Lung (tissue), 12 donors: ENCODE measurements around the gene PHF19. TPM values are rescaled to one million over a fixed set of nuclear protein-coding genes. Genes with fewer than 3 reads are reported as not detected.

Experiments
- ATAC-seq: fragments of 200-7000 bp; cut with Tn5 transposase; one replicate; pipeline ENCODE4 v1.9.1; 2020; ENCODE audit warnings: moderate number of reproducible peaks; ENCODE audit not compliant: insufficient read depth, low FRiP score
- DNase-seq, 3 donors: peaks; one replicate each; pipeline ENCODE4 v3.0.0-alpha.2; 2013 to 2017
- H3K27ac ChIP-seq, 2 donors: one replicate each; pipeline ENCODE4 v1.5.1; 2013; ENCODE audit warnings: mild to moderate bottlenecking in 2 of 2, moderate library complexity in 2 of 2, control low read depth in 1 of 2, inconsistent platforms in 1 of 2, low read depth in 1 of 2, low read length in 1 of 2
- H3K27me3 ChIP-seq, 3 donors: one replicate each; pipeline ENCODE4 v1.5.1; 2013; ENCODE audit warnings: low read length in 2 of 3; ENCODE audit not compliant: control insufficient read depth in 3 of 3, insufficient read depth in 3 of 3
- H3K36me3 ChIP-seq, 4 donors: one replicate each; pipeline ENCODE4 v1.5.1; 2013; ENCODE audit warnings: low read length in 4 of 4, mild to moderate bottlenecking in 1 of 4, moderate library complexity in 1 of 4; ENCODE audit not compliant: control insufficient read depth in 4 of 4, insufficient read depth in 4 of 4
- H3K4me1 ChIP-seq, 5 donors: one replicate each; pipeline ENCODE4 v1.5.1; 2013; ENCODE audit warnings: low read length in 5 of 5, mild to moderate bottlenecking in 2 of 5, moderate library complexity in 1 of 5; ENCODE audit not compliant: control insufficient read depth in 5 of 5, insufficient read depth in 5 of 5
- H3K4me3 ChIP-seq: one replicate; pipeline ENCODE4 v1.5.1; 2013; ENCODE audit warnings: mild to moderate bottlenecking, control low read depth, moderate library complexity
- H3K9ac ChIP-seq, 2 donors: one replicate each; pipeline ENCODE4 v1.5.1; 2013; ENCODE audit warnings: low read length in 2 of 2, control low read depth in 1 of 2; ENCODE audit not compliant: insufficient read depth in 1 of 2
- H3K9me3 ChIP-seq, 4 donors: one replicate each; pipeline ENCODE4 v1.5.1; 2013; ENCODE audit warnings: low read length in 3 of 4, mild to moderate bottlenecking in 1 of 4, moderate library complexity in 1 of 4; ENCODE audit not compliant: control insufficient read depth in 4 of 4, insufficient read depth in 3 of 4
- WGBS, 2 donors: extraction: QIAGEN DNeasy Blood & Tissue Kit; methylation state at CpG; one replicate each; pipeline ENCODE4 v1.1.7; 2013; 5-methylcytosine and 5-hydroxymethylcytosine counted together
- polyA plus RNA-seq, 2 donors: library from polyadenylated mRNA; stranded (reverse); fragments of 200-250 nt; gene quantifications; one replicate each; pipeline ENCODE4 v1.2.1, GENCODE V29; 2013
- total RNA-seq, 2 donors: library from RNA; depleted of rRNA in 1 of 2; stranded (reverse); fragments of >200 nt in 1 of 2; gene quantifications; one replicate each; pipeline ENCODE4 v1.2.1, GENCODE V29; 2014 to 2021
- TF ChIP-seq, protein P1 (sequence below): IDR thresholded peaks from 2 replicates; pipeline ENCODE4 v1.5.1; 2012; ENCODE audit warnings: mild to moderate bottlenecking; ENCODE audit errors: control extremely low read depth, extremely low read depth
- donor health status: control.
- donor health status: control.
- donor health status: Bipolar disorder and iron deficiency.
- donor health status: healthy.
- donor health status: DM: yes; HTN: yes; CAD: no.

Gene PHF19
- total and polyA plus RNA-seq, 4 donors, result 20.3 to 25.1 (median 21.7) TPM

- H3K27ac ChIP-seq, result no peak overlapping the region
- H3K36me3 ChIP-seq, result peaks cover 0 to 42% (median 24%) of the 10 kb centered on the region in 4 donors
- no peaks in the 10 kb centered on the region for H3K9me3 ChIP-seq
- 96 to 97% methylated on average over 5 of the region's 5 CpGs for WGBS, 2 donors
- no peak for ATAC-seq
- H3K9ac ChIP-seq, result no peak overlapping the region
- no peak overlapping the region for H3K4me3 ChIP-seq
- TF ChIP-seq, protein P1, sequence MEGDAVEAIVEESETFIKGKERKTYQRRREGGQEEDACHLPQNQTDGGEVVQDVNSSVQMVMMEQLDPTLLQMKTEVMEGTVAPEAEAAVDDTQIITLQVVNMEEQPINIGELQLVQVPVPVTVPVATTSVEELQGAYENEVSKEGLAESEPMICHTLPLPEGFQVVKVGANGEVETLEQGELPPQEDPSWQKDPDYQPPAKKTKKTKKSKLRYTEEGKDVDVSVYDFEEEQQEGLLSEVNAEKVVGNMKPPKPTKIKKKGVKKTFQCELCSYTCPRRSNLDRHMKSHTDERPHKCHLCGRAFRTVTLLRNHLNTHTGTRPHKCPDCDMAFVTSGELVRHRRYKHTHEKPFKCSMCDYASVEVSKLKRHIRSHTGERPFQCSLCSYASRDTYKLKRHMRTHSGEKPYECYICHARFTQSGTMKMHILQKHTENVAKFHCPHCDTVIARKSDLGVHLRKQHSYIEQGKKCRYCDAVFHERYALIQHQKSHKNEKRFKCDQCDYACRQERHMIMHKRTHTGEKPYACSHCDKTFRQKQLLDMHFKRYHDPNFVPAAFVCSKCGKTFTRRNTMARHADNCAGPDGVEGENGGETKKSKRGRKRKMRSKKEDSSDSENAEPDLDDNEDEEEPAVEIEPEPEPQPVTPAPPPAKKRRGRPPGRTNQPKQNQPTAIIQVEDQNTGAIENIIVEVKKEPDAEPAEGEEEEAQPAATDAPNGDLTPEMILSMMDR, result no peak
- no peaks in the 10 kb centered on the region for H3K27me3 ChIP-seq
- peaks cover 0 to 13% (median 3%) of the 10 kb centered on the region in 5 donors for H3K4me1 ChIP-seq
- DNase-seq, result no peak
These were observed 12.3 kb downstream of the PHF19 start for GRCh38 chr9:120864719-120865118.

DNA sequence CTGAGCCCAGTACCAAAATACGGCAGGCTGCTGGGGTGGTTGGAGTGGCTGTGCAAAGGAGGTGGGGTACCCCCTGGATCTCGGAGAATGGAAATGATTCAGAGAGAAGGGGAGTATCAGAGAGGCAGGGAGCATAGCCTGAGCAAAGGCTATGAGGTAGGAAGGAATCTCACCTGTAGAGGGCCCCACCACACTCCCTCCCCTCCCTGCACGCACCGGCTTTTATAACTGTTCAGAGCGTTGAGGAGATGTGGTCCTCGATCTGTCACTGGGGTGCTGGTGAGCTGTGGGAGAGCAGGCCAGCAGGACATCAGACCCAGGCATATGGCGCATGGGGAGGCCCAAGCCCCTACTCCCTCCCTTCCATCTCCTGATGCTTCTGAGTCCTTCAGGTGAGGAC, 13.2 kb downstream of the PHF19 start:
- TF ChIP-seq, protein P1, result no peak
- WGBS, 2 donors, result 90 to 98% methylated on average over 7 of the region's 7 CpGs
- no peaks in the 10 kb centered on the region for H3K9me3 ChIP-seq
- no peaks in the 10 kb centered on the region for H3K27me3 ChIP-seq
- H3K4me3 ChIP-seq, result no peak overlapping the region
- ATAC-seq (no peak), DNase-seq (no peak)
- peaks cover 0 to 42% (median 28%) of the 10 kb centered on the region in 4 donors for H3K36me3 ChIP-seq
- no peak overlapping the region for H3K9ac ChIP-seq
- H3K4me1 ChIP-seq, result peaks cover 0 to 6% (median 0%) of the 10 kb centered on the region in 5 donors
- no peak overlapping the region for H3K27ac ChIP-seq

- ATAC-seq, result no peak
- Histone ChIP-seq H3K4me3 (no peak overlapping the region), H3K27ac (no peak overlapping the region), H3K9ac (no peak overlapping the region), H3K4me1 (peaks cover 0 to 6% (median 0%) of the 10 kb centered on the region in 5 donors), H3K27me3 (no peaks in the 10 kb centered on the region), H3K9me3 (no peaks in the 10 kb centered on the region), H3K36me3 (peaks cover 0 to 52% (median 34%) of the 10 kb centered on the region in 4 donors)
- TF ChIP-seq, protein P1, result no peak
- WGBS, 2 donors, result 92 to 95% methylated on average over 12 of the region's 12 CpGs
- no peak for DNase-seq
These were observed 14.5 kb downstream of the PHF19 start for GRCh38 chr9:120862452-120862851.

DNA sequence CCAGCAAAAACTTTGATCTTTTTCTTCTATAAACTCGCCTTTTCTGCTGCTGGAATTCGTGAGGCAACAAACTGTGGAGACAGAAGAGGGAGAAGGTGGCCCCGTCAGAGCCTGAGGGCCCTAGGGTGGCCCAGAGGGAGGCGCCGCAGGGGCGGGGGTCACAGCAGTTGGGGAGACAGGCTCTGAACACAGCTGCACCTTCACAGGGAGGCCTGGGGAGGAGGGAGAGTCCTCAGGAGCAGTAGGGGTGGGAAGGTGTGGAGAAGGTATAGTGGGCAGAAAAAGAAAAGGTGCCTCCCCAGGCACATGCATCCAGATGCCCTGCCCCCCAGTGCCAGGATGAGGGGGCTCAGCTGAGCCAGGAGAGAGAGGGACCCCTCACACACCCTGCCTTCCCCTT, 15.1 kb downstream of the PHF19 start:
- Histone ChIP-seq H3K9ac (no peak overlapping the region), H3K36me3 (peaks cover 0 to 56% (median 35%) of the 10 kb centered on the region in 4 donors), H3K27ac (no peak overlapping the region), H3K27me3 (no peaks in the 10 kb centered on the region), H3K4me3 (no peak overlapping the region), H3K9me3 (no peaks in the 10 kb centered on the region), H3K4me1 (peaks cover 0 to 6% (median 0%) of the 10 kb centered on the region in 5 donors)
- DNase-seq, result no peak
- no peak for ATAC-seq
- TF ChIP-seq, protein P1, result no peak
- WGBS, 2 donors, result 97 to 98% methylated on average over 6 of the region's 6 CpGs
